OCI-M1 (cell line): ENCODE data around the gene SBNO2.

ENCODE experiments used
- DNase-seq: peaks from one replicate; lab custom pipeline; 2025; lab: John Stamatoyannopoulos, UW

The SBNO2 gene

DNA sequence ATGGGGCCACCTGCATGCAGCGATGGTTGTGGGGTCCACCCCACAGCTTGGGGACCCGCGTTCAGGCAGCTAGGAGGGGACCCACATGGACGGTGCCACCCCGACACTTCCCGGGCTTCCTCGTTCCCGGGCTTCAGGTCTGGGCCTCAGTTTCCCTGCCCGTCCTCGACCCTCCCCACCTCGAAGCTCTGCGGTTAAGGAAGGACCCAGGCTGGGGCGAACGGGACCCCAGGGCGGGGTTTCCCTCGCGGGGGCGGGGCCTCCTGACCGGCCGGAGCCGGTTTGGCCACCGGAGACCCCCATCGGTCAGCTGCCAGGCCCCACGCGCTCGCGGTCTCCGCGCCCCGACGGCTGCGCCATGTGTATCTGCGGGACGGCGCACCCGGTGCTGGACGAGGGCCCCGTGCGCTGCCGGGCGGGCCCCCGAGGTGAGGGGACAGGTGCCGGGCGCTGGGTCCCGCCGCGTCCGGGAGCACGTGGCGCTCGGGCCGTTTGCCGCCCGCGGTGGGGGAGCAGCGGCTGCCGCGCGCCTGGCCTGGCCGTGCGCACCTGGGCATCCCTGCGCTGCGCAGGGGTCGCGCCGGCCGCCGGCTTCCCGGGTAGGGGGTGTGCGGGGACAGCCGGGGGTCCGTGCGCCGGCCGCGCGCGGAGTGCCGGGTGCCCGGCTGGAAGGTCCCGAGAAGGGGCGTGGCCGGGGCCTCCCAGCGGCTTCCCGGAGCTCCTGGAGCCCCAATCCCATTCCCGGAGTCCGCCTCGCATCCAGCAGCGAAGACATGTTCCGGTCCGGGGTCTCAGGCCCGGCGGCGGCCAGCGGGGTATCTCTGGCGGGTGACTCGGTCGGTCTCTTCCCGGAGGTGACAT, 102.9 kb downstream of the SBNO2 start:
- no peak for DNase-seq

DNA sequence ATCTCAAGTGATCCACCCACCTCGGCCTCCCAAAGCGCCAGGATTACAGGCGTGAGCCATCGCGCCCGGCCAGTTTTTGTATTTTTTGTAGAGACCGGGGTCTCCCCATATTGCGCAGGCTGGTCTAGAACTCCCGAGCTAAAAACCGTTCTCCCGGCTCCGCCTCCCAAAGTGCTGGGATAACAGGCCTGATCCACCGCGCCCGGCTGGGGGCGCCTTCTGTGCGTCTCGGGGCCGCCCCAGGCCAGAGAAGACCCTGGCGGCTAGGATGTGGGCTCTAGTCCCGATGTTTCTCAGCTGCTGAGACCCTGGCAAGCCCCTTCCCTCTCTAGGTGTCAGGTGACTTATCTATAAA, 103.5 kb downstream of the SBNO2 start:
- DNase-seq = no peak

DNA sequence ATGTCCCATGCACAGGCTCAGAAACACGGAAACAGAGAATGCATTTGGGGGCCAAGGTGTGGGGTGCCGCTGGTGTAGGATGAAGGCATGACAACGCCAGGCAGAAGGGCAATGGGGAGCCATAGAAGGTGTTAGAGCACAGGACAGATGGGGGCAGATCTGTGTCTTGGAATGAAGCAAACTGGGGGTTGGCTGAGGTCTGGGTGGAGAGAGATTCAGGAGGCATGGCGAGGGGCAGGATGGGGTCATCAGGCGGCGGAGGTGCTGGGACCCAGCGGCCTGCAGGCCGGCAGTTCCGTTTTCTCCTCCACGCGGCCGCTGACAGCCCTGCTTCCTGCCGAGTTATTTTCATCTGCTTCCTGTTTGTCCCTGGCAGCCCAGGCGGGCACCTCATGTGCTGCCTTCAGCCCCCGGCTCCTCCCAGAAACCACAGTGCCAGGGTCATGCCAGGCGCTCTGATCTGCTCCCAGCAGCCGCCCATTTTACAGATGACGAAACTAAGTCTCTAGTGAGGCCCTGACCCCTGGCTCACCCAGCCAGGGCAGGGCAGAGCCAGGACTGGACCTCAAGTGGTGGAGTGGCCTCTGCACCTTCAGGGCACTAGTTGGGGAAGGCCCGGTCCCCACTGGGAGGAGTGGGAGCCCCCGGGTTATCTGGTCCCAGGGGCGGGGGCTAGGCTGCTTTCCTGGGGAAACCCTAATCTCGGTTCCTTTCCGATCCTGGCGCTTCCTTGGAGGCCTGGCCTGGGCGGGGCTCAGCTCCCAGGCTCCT, 104.9 kb downstream of the SBNO2 start:
- no peak for DNase-seq

DNA sequence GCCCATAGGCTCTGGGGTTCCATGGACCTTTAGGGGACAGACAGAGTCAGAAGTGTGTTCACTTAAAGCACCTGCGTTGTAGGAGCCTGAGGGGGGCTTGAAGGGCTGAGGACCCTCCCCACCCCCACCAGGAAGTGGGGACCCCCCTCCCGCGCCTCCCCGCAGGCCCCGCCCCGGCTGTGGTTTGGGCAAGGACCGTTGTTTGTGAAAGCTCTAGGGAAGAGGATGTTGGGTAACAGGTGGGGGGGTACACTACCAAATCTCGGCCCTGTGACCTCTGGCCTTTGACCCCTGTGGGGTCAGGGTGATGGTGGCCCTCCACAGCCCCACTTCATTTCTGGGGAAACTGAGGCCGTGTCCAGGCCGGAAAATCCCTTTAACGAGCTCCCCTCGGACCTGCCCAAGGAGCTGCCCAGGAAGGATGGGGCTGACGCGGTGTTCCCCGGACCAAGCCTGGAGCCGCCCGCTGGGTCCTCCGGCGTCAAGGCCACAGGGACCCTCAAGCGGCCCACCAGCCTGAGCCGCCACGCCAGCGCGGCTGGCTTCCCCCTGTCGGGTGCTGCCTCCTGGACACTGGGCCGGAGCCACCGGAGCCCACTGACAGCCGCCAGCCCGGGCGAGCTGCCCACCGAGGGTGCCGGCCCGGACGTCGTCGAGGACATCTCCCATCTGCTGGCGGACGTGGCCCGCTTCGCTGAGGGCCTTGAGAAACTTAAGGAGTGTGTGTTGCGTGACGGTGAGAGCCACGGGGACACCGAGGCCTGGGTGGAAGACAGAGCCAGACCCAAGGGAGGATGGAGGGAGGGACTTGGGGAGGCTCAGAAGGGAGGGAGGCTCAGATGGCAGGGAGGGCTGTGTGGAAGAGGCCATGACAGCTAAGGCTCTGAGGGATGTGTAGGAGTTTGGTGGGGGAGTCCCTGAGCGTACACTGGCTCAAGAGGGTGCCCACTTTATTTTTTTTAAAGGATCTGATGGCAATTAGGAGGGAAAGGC, 105.8 kb downstream of the SBNO2 start:
- peak; percentile 10 for DNase-seq

DNA sequence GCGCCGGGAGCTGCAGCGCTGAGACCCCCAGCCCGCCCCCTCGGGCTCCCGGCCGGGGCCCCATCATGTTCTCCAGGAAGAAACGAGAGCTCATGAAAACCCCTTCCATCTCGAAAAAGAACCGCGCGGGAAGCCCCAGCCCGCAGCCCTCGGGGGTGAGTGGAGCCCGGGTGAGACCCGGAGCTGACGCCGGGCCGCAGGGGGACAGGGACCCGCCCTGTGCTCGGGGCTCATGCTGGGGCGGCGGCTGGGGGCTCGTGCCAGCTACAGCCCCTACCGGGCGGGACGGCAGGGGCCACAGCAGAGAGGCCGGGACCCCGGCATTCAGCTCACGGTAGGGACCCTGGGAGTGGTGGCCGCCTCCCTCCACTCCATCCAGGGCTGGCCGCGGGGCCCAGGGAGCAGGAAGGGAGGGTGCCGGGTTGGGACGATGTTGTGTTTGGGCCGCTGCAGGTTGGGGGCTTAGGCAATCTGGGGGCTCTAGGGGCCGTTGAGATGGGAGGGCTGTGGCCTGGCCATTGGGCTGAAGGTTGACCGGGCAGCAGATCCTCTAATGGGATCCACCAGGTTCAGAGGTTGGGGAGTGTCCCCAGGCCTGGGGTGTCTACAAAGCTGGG, 106.6 kb downstream of the SBNO2 start:
- DNase-seq = peak; percentile 30

DNA sequence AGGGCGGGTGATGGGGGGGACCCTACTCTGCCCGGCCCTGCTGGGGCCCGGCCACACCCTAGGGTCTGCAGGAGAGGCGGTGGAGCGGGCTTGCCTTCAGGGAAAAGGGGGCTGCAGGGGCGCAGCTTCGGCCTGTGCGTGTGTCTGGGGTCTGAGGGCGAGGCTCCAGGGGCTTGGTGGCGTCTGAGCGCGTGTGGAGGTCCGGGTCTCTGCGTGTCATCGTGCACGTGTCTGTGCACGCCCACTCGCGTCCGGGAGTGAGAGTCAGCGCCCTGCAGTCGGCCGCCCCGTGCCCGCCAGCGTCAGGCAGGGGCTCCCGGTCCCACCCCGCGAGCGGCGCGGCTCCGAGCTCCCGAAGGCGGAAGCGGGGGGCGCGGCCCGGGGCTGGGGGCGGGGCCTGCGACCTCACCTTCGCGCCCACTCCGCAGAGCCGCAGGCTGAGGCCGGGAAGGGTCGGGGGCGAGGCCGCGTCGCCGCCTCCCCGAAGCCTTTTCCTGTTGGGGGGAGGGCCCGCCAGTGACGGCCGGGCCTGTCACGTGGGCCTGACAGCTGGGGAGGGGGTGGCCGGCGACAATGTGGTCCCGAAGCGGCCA, 107.2 kb downstream of the SBNO2 start, which contains the start of gene ARHGAP45:
Gene ARHGAP45, plus strand, starts transcription at position 420 of the 593 bp plus-strand sequence. CDS start 239 bp downstream, outside the sequence.
- peak; percentile 42 for DNase-seq

DNA sequence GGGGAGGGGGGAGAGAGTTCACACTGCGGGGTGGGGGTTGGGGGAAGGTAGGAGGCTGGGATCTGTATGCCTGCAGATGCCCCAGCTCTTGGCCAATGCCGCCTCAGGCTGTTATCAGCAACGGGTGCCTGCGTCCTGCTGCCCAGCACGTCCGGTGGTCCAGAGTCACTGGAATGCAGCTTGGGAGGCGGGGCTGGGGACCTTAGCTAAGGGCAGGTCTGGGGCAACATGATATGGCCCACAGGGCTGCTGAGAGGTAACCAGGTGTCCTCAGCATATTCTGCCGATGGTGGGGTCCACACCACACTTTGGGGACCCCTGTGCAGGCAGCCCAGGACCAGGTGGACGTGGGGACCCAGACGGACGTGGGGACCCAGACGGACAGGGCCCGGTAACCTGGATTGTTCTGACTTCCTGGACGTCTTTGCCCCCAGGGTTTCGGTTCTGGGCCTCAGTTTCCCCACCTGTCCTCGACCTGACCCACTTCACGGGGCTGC, 107.8 kb downstream of the SBNO2 start:
- peak; percentile 15 for DNase-seq

DNA sequence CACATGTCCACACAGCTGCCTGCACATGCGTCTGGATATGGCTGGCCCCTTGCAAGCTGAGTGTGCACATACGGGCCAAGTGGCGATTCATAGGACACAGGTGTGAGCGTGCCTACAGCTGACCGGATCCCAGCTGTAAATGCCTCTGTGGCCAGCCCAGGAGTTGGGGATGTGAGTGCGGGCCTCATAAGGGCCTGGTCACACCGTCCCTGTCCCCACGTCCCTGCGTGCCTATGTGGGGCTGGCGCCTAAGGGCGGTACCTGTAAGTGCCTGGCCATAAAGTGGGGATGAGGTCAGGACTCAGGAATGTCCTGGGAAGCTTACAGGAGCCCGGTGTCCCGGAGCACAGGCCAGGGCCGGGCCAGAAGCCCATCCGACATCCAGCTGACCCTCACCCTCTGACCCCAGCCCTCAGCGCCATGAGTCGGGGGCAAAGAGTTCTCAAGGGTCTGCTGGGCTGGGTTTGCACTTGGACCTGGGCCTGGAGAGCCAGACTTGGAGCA, 108.4 kb downstream of the SBNO2 start:
- DNase-seq = no peak

DNA sequence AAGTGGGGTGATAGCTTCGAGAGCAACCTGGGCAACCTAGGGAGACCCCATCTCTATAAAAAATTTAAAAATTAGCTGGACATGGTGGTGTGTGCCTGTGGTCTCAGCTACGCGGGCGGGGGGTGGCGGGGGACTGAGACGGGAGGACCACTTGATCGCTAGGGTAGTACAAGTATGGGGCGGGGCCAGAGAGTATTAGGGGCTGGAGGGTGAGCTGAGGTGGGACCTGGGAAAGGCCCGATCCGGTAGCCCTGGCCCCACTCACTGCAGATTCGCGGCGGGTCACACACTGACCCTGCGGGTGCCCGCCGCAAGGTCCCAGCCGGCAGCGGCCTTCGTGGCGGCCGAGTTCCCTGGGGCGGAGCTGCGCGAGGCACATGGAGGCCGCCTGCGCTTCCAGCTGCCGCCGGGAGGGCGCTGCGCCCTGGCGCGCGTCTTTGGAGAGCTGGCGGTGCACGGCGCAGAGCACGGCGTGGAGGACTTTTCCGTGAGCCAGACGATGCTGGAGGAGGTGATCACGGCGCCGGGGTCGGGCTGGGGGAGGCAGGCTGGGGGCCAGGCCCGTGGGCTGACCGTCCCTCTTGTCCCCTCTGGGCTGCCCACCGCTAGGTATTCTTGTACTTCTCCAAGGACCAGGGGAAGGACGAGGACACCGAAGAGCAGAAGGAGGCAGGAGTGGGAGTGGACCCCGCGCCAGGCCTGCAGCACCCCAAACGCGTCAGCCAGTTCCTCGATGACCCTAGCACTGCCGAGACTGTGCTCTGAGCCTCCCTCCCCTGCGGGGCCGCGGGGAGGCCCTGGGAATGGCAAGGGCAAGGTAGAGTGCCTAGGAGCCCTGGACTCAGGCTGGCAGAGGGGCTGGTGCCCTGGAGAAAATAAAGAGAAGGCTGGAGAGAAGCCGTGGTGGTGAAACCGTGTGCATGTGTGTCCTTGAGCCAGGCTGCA, 109.1 kb downstream of the SBNO2 start:
- DNase-seq = peak; percentile 69

DNA sequence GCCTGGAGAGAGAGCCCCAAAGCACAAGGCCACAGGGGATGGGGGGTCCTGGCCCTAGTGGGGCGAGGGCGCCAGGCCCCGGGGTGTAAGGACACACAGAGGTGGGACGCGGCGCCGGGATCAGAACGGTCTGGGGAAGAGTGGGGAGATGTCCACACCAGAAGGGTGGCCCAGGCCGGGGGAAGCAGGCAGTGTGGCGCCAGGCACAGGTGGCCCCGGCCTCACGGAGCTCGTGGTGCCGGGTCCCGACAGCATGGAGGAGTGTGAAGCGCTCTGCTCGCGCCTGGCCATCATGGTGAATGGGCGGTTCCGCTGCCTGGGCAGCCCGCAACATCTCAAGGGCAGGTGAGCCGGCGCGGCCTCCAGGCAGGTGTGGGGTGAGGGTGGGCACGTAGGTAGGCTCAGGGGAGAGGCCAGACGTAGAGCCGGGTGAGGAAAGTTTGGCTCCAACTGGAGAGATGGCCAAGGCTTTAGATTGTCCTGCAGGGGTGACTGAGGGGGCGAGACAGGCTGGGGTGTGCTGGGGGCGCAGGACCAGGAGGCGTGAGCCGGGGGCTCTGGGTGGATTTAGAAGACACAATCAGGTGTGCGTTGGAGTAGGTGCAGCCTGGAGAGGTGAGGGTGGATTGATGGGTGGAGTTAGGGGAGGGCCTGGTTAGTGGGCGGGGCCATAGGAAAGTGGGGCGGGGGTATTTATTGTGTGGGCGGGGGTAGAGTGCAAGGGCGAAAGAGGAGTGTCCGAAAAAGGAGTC, 110.0 kb downstream of the SBNO2 start:
- DNase-seq = no peak

DNA sequence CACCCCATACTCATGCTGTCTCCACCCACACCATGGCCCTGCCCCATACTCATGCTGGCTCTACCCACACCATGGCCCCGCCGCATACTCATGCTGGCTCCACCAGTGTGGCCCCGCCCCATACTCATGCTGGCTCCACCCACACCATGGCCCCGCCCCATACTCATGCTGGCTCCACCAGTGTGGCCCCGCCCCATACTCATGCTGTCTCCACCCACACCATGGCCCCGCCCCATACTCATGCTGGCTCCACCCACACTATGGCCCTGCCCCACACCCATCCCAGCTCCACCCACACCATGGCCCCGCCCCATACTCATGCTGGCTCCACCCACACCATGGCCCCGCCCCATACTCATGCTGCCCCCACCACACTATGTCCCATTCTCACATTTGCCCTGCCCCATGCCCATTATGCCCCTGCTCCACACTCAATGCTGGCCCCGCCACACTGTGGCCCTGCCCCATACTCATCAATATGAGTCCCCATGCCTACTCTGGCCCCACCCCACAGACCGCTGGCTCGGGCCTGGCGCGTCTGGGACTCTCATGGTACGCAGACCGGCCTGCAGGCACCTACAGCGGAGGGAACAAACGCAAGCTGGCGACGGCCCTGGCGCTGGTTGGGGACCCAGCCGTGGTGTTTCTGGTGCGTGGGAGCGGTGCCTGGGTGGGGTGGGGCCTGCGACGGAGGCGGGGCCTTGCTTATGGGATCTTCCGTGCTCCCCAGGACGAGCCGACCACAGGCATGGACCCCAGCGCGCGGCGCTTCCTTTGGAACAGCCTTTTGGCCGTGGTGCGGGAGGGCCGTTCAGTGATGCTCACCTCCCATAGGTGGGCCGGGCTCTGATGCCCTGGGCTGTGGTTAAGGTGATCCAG, 110.8 kb downstream of the SBNO2 start:
- DNase-seq = peak; percentile 38

DNA sequence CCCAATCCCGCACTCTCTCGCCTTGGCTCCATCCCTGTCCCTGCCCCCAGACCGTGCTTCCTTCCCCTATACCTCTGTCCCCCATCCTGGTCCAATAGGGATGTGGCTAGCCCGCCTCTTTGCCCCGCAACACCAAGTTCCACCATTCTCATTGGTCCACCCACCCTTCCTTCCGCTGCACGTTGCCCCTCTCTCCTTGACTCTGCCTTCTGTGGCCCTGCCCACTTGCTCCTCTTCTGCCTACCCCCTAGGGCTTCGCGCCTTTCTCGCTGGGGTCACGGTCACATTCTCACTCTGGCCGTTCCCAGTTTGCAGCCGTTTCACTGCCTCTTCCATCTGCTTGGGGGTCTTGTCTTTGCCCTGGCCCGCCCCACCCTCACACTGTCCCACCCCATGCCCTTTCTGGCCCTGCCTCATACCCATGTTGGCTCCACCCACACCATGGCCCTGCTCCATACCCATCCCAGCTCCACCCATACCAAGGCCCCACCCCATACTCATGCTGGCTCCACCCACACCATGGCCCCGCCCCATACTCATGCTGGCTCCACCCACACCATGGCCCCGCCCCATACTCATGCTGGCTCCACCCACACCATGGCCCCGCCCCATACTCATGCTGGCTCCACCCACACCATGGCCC, 111.6 kb downstream of the SBNO2 start:
- no peak for DNase-seq

DNA sequence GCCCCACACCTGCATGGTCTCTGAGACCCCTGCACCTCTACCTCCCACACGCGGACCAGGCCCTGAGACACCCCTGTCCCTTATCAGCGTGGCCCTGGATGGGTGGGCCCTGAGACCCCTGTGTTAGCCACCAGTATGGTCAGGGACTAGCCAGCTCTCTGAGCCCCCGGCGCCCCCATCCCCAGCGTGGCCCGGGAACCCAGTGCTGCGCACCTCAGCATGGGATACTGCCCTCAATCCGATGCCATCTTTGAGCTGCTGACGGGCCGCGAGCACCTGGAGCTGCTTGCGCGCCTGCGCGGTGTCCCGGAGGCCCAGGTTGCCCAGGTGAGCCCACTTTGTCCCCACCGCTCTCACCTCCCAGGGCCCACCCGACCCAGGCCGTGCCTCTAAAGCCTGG, 112.1 kb downstream of the SBNO2 start:
- no peak for DNase-seq

DNA sequence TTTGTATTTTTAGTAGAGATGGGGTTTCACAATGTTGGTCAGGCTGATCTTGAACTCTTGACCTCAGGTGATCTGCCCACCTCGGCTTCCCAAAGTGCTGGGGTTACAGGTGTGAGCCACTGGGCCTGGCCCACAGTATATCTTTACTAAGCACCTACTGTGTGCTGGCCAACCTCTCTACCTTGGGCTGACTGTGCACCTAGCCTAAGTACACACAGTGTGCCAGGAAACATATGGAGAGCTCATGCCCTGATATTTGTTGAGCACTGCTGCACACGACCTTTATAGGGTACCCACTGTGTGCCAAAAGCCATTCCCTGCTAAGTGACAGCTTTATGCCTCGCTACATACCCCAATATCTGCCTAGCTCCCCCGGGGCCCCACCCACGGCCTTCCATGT, 113.4 kb downstream of the SBNO2 start:
- no peak for DNase-seq

DNA sequence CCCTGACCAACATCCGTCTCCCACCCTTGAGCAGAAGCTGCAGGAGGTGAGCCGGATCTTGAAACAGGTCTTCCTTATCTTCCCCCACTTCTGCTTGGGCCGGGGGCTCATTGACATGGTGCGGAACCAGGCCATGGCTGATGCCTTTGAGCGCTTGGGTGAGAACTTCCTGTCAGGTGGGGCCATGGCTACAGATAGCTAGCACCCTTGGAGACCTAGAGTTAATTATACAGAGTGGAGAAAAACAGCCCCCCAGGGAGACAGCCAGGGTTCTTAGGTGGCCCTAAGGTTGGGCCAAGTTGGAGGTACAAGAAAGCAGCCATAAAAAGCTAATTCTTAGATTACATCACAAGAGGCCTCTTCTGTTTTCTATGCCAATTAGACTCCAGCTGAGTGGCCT, 116.0 kb downstream of the SBNO2 start:
- no peak for DNase-seq
